Spleen (tissue), 11 donors: ENCODE data around the gene ASMT. TPM values are rescaled to one million over a fixed set of nuclear protein-coding genes. Genes with fewer than 3 reads are reported as not detected.

Experiments used
- DNase-seq: peaks from one replicate; pipeline ENCODE4 v3.0.0-alpha.2; 2020
- H3K27ac ChIP-seq, 8 donors: fragments of 200-600 bp; sonication (generic) in 7 of 8; 1 replicate in 4 of 8; 2 replicates in 4 of 8; pipeline versions ENCODE4 v1.5.0 to v1.8.0; 2016 to 2021; ENCODE audit warnings: inconsistent platforms in 4 of 8, mild to moderate bottlenecking in 4 of 8, moderate library complexity in 1 of 8
- H3K27me3 ChIP-seq, 7 donors: fragments of 200-600 bp; sonication (generic) in 6 of 7; replicated peaks in 1 of 7; 1 replicate in 4 of 7; 2 replicates in 3 of 7; pipeline versions ENCODE4 v1.5.0 to v1.8.0; 2016 to 2021; ENCODE audit warnings: inconsistent platforms in 3 of 7, mild to moderate bottlenecking in 1 of 7
- H3K36me3 ChIP-seq, 6 donors: fragments of 200-600 bp; sonication (generic) in 5 of 6; 1 replicate in 4 of 6; 2 replicates in 2 of 6; pipeline versions ENCODE4 v1.5.0 to v1.8.0; 2016 to 2021; ENCODE audit warnings: inconsistent platforms in 2 of 6
- H3K4me1 ChIP-seq, 6 donors: fragments of 200-600 bp; sonication (generic) in 5 of 6; 1 replicate in 3 of 6; 2 replicates in 3 of 6; pipeline versions ENCODE4 v1.5.0 to v1.8.0; 2016 to 2021; ENCODE audit warnings: inconsistent platforms in 3 of 6
- H3K4me3 ChIP-seq, 8 donors: fragments of 200-600 bp; sonication (generic) in 7 of 8; 1 replicate in 4 of 8; 2 replicates in 4 of 8; pipeline versions ENCODE4 v1.5.0 to v1.8.0; 2016 to 2021; ENCODE audit warnings: inconsistent platforms in 4 of 8, mild to moderate bottlenecking in 4 of 8, moderate library complexity in 2 of 8
- H3K9me3 ChIP-seq, 8 donors: fragments of 200-600 bp; sonication (generic) in 7 of 8; 1 replicate in 4 of 8; 2 replicates in 4 of 8; pipeline versions ENCODE4 v1.5.0 to v1.8.0; 2016 to 2021; ENCODE audit warnings: inconsistent platforms in 4 of 8
- POLR2A ChIP-seq, 3 donors: fragments of 450-650 bp; IDR thresholded peaks; one replicate each; pipeline ENCODE4 v1.5.1; 2017; ENCODE audit warnings: antibody characterized with exemption in 3 of 3, mild to moderate bottlenecking in 1 of 3
- POLR2AphosphoS5 ChIP-seq, 3 donors: sonication (generic); formaldehyde crosslinking; IDR thresholded peaks; one replicate each; pipeline ENCODE4 v1.5.1; 2017; ENCODE audit warnings: antibody characterized with exemption in 3 of 3
- WGBS, 5 donors: extraction: QIAGEN DNeasy Blood & Tissue Kit in 3 of 5; methylation state at CpG; one replicate each; pipeline versions ENCODE4 v1.1.5 to v1.1.7; 2013 to 2018; 5-methylcytosine and 5-hydroxymethylcytosine counted together
- intact Hi-C: fragments of 100-400 bp; cut with DNase I; formaldehyde crosslinking; loops from one replicate; pipeline ENCODE4 v1.15.0; 2023; ENCODE audit warnings: low total_unique reads
- polyA plus RNA-seq, 3 donors: library from polyadenylated mRNA; stranded (reverse); fragments of 200-250 nt; gene quantifications; one replicate each; pipeline ENCODE4 v1.2.1, GENCODE V29; 2013
- total RNA-seq, 7 donors: library from RNA; depleted of rRNA in 3 of 7; stranded (reverse); fragments of >200 nt in 3 of 7; fragmentation: NEBNext Ultra II Directional in 4 of 7; extraction: Animal tissue kit (Norgen Biotek cat#: 25700) in 4 of 7; gene quantifications; one replicate each; pipeline versions ENCODE4 v1.1.0 to v1.2.1, GENCODE V29; 2016 to 2021
- TF ChIP-seq, protein P1 (sequence below), 11 experiments: fragments of 200-600 bp in 7 of 11; fragments of 450-650 bp in 4 of 11; sonication (generic) in 4 of 11; IDR thresholded peaks in 8 of 11; conservative IDR thresholded peaks in 3 of 11; 1 replicate in 7 of 11; 2 replicates in 4 of 11; pipeline versions ENCODE4 v1.4.0 to v1.8.0; 2016 to 2021; ENCODE audit warnings: antibody characterized with exemption in 11 of 11, inconsistent platforms in 4 of 11, mild to moderate bottlenecking in 1 of 11
- donor health status: healthy with polysubstance abuse.
- donor health status: DM: no; HTN: no; CAD: no; lungs with moderate emphysema.
- donor health status: DM: no; HTN: no; CAD: no.
- donor health status: Bipolar disorder and iron deficiency.
- donor health status: healthy.
- donor health status: DM: no; HTN: no; CAD: no.
- donor health status: DM: yes; HTN: yes; CAD: no.

The ASMT gene
- total and polyA plus RNA-seq, 10 donors: 0.11 to 9.6 (median 0.59) TPM; not detected in 2

DNA sequence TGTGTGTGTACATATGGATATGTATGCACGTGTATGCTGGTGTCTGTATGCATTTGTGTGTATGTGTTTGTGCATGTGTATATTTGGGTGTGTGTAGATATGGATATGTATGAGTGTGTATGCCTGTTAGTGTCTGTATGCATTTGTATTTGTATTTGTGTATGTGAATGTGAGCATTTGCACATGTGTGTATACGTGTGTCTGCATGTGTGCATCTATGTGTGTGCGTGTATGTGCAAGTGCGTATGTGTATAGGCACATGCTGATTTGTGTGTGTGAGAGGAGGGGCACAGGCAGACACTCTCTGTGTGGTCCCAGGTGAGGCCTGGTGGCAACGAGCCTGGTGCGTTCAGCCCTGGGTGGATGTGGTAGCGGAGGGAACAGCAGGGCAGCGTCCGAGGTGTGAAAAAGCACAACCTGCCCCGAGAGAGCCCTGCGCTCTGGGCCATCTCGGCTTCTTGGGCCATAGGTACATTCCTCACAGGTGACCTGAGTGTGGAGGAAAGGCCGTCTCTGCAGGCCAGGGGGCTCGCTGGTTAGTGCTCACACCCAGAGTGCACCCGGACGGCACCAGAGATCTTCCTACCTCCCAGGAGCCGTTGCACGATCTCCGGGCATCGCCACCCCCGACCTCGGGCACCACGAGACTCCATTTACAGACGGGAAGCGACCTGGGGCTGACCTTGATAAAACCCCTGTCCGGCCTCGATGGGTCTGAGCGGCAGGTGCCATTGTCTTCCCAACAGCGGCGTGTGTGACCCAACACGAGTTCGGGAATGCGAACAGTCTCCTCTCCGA, 45.0 kb downstream of the ASMT start:
- intact Hi-C loops: no loop called here
- no peak for TF ChIP-seq POLR2AphosphoS5 (IDR thresholded peaks at IDR 0.05)
- TF ChIP-seq, protein P1, sequence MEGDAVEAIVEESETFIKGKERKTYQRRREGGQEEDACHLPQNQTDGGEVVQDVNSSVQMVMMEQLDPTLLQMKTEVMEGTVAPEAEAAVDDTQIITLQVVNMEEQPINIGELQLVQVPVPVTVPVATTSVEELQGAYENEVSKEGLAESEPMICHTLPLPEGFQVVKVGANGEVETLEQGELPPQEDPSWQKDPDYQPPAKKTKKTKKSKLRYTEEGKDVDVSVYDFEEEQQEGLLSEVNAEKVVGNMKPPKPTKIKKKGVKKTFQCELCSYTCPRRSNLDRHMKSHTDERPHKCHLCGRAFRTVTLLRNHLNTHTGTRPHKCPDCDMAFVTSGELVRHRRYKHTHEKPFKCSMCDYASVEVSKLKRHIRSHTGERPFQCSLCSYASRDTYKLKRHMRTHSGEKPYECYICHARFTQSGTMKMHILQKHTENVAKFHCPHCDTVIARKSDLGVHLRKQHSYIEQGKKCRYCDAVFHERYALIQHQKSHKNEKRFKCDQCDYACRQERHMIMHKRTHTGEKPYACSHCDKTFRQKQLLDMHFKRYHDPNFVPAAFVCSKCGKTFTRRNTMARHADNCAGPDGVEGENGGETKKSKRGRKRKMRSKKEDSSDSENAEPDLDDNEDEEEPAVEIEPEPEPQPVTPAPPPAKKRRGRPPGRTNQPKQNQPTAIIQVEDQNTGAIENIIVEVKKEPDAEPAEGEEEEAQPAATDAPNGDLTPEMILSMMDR (IDR thresholded peaks at IDR 0.05 in 8 of 11, conservative IDR thresholded peaks at IDR 0.05 in 3 of 11): no peak
- TF ChIP-seq POLR2A (IDR thresholded peaks at IDR 0.05): no peak
- no peaks in the 10 kb centered on the region for H3K9me3 ChIP-seq
- peak; percentile 81 for DNase-seq
- 93 to 96% (median 93%) methylated on average over 20 to 34 of the region's 34 CpGs for WGBS, 5 donors
- peak overlapping the region in 1 of 8 donors; percentile 64 for H3K4me3 ChIP-seq
- no peaks in the 10 kb centered on the region for H3K36me3 ChIP-seq
- peaks cover 0 to 74% (median 8%) of the 10 kb centered on the region in 6 donors for H3K4me1 ChIP-seq
- no peaks in the 10 kb centered on the region for H3K27me3 ChIP-seq
- no peak overlapping the region for H3K27ac ChIP-seq

DNA sequence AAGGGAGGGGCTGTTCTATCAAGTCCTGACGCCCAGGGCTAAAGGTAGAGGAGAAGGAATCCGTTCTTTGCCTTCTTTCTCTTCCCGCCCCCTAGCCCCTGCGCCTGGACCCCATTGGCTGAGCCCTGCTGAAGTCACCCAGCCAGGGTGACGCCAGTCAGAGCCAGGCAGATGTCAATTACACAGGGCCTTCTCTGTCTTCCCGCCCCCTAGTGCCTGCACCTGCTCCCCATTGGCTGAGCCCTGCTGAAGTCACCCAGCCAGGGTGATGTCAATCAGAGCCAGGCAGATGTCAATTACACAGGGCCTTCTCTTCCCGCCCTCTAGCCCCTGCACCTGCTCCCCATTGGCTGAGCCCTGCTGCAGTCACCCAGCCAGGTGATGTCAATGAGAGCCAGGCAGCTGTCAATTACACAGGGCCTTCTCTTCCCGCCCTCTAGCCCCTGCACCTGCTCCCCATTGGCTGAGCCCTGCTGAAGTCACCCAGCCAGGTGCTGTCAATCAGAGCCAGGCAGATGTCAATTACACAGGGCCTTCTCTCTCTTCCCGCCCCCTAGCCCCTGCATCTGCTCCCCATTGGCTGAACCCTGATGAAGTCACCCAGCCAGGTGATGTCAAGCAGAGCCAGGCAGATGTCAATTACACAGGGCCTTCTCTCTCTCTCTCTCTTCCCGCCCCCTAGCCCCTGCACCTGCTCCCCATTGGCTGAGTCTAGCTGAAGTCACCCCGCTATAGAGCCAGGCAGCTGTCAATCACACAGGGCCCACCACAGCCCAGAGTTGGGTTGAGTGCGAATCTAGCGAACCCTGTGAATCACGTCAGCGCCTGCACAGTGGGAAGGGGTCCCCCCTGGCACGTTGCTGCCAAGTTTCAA, 46.4 kb downstream of the ASMT start:
- H3K27me3 ChIP-seq: no peaks in the 10 kb centered on the region
- H3K27ac ChIP-seq: peak overlapping the region in 7 of 8 donors; percentile 72 to 93 (median 82)
- DNase-seq: peak; percentile 94
- peaks cover 0 to 10% (median 0%) of the 10 kb centered on the region in 6 donors for H3K36me3 ChIP-seq
- H3K4me1 ChIP-seq: peaks cover 0 to 74% (median 8%) of the 10 kb centered on the region in 6 donors
- peaks cover 0 to 9% (median 0%) of the 10 kb centered on the region in 8 donors for H3K9me3 ChIP-seq
- intact Hi-C loops: no loop called here
- WGBS, 5 donors: 59 to 72% (median 68%) methylated on average over 11 to 16 of the region's 16 CpGs
- TF ChIP-seq POLR2A (IDR thresholded peaks at IDR 0.05) (no peak), POLR2AphosphoS5 (IDR thresholded peaks at IDR 0.05) (peak; percentile 64 to 81 (median 70))
- peak overlapping the region in 7 of 8 donors; percentile 29 to 71 (median 41) for H3K4me3 ChIP-seq

DNA sequence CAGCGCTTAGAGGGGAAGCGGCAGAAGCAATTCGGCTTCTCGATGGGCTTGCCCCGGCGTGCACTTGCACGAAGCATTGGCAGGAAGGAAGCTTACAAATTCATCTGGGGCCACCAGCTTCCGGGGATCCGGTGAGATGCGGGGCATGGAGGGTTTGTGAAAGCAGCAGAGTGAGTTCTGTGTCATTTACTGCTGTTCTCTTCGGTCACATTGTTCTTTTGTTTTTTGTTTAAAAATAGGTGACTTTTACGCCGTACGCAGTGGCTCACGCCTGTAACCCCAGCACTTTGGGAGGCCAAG, 47.0 kb downstream of the ASMT start:
- intact Hi-C loops: no loop called here
- WGBS, 5 donors: 46 to 66% (median 64%) methylated on average over 15 of the region's 15 CpGs
- Histone ChIP-seq H3K27me3 (no peaks in the 10 kb centered on the region), H3K36me3 (peaks cover 0 to 13% (median 0%) of the 10 kb centered on the region in 6 donors), H3K27ac (peak overlapping the region in 7 of 8 donors; percentile 72 to 93 (median 82)), H3K9me3 (peaks cover 0 to 10% (median 0%) of the 10 kb centered on the region in 8 donors), H3K4me1 (peaks cover 0 to 71% (median 8%) of the 10 kb centered on the region in 6 donors), H3K4me3 (peak overlapping the region in 7 of 8 donors; percentile 29 to 71 (median 41))
- no peak for DNase-seq
- no peak for TF ChIP-seq POLR2A (IDR thresholded peaks at IDR 0.05)
- TF ChIP-seq POLR2AphosphoS5 (IDR thresholded peaks at IDR 0.05): no peak
- TF ChIP-seq, protein P1 (IDR thresholded peaks at IDR 0.05 in 8 of 11, conservative IDR thresholded peaks at IDR 0.05 in 3 of 11): no peak

DNA sequence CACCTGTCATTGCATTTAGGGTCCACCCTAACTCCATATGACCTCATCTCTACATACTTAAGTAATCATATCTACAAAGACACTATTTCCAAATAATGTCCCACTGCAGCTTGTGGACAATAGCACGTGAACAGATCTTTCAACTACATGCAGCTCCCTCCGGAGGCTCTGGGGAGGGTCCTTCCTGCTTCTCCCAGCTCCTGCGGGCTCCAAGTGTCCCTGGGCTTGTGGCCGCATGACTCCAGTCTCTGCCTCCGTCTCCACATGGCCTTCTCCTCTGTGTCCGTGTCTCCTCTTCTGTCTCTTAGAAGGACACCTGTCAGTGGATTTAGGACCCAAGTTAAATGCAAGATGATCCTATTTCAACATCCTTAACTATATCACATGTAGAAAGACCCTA, 52.7 kb downstream of the ASMT start:
- no peak for DNase-seq

More for the DNA sequence above, 52.7 kb downstream of the ASMT start:
- Histone ChIP-seq H3K4me1 (peaks cover 0 to 23% (median 1%) of the 10 kb centered on the region in 6 donors), H3K27me3 (no peaks in the 10 kb centered on the region), H3K4me3 (no peak overlapping the region), H3K36me3 (peaks cover 0 to 13% (median 0%) of the 10 kb centered on the region in 6 donors), H3K9me3 (peaks cover 0 to 10% (median 0%) of the 10 kb centered on the region in 8 donors), H3K27ac (no peak overlapping the region)
- TF ChIP-seq, protein P1 (IDR thresholded peaks at IDR 0.05 in 8 of 11, conservative IDR thresholded peaks at IDR 0.05 in 3 of 11): no peak
- TF ChIP-seq POLR2AphosphoS5 (IDR thresholded peaks at IDR 0.05) (no peak), POLR2A (IDR thresholded peaks at IDR 0.05) (no peak)
- WGBS, 5 donors: 72 to 89% (median 77%) methylated on average over 6 of the region's 6 CpGs
- intact Hi-C loops: no loop called here
